Upper lobe of left lung (tissue), 6 donors: ENCODE measurements around the gene FCRL1. TPM values are rescaled to one million over a fixed set of nuclear protein-coding genes. Genes with fewer than 3 reads are reported as not detected.

Source experiments
- ATAC-seq, 2 donors: fragments of 200-7000 bp; cut with Tn5 transposase; one replicate each; pipeline ENCODE4 v1.9.1; 2022; ENCODE audit warnings: mild to moderate bottlenecking in 2 of 2, moderate library complexity in 2 of 2; ENCODE audit not compliant: low FRiP score in 2 of 2
- DNase-seq, 2 donors: peaks; one replicate each; pipeline ENCODE4 v3.0.0-alpha.2; 2019 to 2020
- H3K27ac ChIP-seq, 4 donors: fragments of 200-600 bp; sonication (generic); one replicate each; pipeline ENCODE4 v1.5.1; 2016 to 2019
- H3K27me3 ChIP-seq, 4 donors: fragments of 200-600 bp; sonication (generic); one replicate each; pipeline ENCODE4 v1.5.1; 2017 to 2019
- H3K36me3 ChIP-seq, 4 donors: fragments of 200-600 bp; sonication (generic); one replicate each; pipeline ENCODE4 v1.5.1; 2016 to 2019
- H3K4me1 ChIP-seq, 4 donors: fragments of 200-600 bp; sonication (generic); one replicate each; pipeline ENCODE4 v1.5.1; 2018 to 2019
- H3K4me3 ChIP-seq, 4 donors: fragments of 200-600 bp; sonication (generic); one replicate each; pipeline ENCODE4 v1.5.1; 2017 to 2019; ENCODE audit warnings: mild to moderate bottlenecking in 2 of 4, moderate library complexity in 1 of 4
- H3K9me3 ChIP-seq, 4 donors: fragments of 200-600 bp; sonication (generic); one replicate each; pipeline ENCODE4 v1.5.1; 2018 to 2019
- EP300 ChIP-seq, 4 donors: sonication (generic); formaldehyde crosslinking; IDR thresholded peaks; one replicate each; pipeline ENCODE4 v1.5.1; 2017; ENCODE audit warnings: antibody characterized with exemption in 4 of 4, control low read depth in 2 of 4
- POLR2A ChIP-seq, 4 donors: fragments of 450-650 bp; IDR thresholded peaks; one replicate each; pipeline ENCODE4 v1.5.1; 2016 to 2017; ENCODE audit warnings: antibody characterized with exemption in 4 of 4, mild to moderate bottlenecking in 2 of 4
- POLR2AphosphoS5 ChIP-seq, 2 donors: sonication (generic); formaldehyde crosslinking; IDR thresholded peaks; one replicate each; pipeline ENCODE4 v1.5.1; 2017; ENCODE audit warnings: antibody characterized with exemption in 2 of 2
- WGBS, 2 donors: methylation state at CpG; one replicate each; pipeline ENCODE4 v1.1.5; 2017 to 2018; 5-methylcytosine and 5-hydroxymethylcytosine counted together
- total RNA-seq, 6 donors: library from RNA; depleted of rRNA in 4 of 6; stranded (reverse); fragments of >200 nt in 4 of 6; gene quantifications; one replicate each; pipeline versions ENCODE4 v1.1.0 to v1.2.1, GENCODE V29; 2016 to 2021
- TF ChIP-seq, protein P1 (sequence below), 6 experiments: fragments of 450-650 bp in 4 of 6; fragments of 200-600 bp in 2 of 6; sonication (generic) in 2 of 6; IDR thresholded peaks; one replicate each; pipeline ENCODE4 v1.5.1; 2016 to 2019; ENCODE audit warnings: antibody characterized with exemption in 6 of 6
- donor health status: DM: no; HTN: no; CAD: no; lungs with moderate emphysema.
- donor health status: DM: no; HTN: yes; CAD: no; lungs with severe emphysema.

The FCRL1 gene
- total RNA-seq, 6 donors from 2014 or later = 1.2 to 18.9 (median 3.6) TPM

DNA sequence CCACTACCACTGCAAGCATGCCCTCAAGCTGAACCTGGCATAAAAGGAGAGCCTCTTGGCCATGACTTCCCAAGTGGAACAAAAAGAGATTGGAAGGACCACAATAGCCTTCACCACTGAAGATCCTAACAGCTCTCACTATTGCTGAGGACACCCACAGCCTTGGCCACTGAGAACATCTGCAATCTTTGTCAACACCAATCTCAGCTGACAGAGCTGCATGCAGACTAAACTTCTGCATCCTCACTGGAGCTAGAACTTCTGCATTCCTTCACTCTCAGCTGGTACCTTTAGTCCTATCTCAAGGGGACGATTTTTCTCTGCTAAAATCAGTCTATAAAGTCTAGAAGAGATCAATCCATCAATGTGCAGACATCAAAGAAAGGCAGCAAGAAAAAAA lies 34.7 kb downstream of the FCRL1 start:
- TF ChIP-seq, protein P1, sequence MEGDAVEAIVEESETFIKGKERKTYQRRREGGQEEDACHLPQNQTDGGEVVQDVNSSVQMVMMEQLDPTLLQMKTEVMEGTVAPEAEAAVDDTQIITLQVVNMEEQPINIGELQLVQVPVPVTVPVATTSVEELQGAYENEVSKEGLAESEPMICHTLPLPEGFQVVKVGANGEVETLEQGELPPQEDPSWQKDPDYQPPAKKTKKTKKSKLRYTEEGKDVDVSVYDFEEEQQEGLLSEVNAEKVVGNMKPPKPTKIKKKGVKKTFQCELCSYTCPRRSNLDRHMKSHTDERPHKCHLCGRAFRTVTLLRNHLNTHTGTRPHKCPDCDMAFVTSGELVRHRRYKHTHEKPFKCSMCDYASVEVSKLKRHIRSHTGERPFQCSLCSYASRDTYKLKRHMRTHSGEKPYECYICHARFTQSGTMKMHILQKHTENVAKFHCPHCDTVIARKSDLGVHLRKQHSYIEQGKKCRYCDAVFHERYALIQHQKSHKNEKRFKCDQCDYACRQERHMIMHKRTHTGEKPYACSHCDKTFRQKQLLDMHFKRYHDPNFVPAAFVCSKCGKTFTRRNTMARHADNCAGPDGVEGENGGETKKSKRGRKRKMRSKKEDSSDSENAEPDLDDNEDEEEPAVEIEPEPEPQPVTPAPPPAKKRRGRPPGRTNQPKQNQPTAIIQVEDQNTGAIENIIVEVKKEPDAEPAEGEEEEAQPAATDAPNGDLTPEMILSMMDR (IDR thresholded peaks at IDR 0.05) = no peak
- no peak for TF ChIP-seq POLR2A (IDR thresholded peaks at IDR 0.05)
- TF ChIP-seq EP300 (IDR thresholded peaks at IDR 0.05) = no peak
- TF ChIP-seq POLR2AphosphoS5 (IDR thresholded peaks at IDR 0.05) = no peak
- ATAC-seq (no peak), DNase-seq (no peak)
- no peaks in the 10 kb centered on the region for H3K9me3 ChIP-seq
- no peak overlapping the region for H3K4me3 ChIP-seq
- no peaks in the 10 kb centered on the region for H3K36me3 ChIP-seq
- H3K27me3 ChIP-seq = no peaks in the 10 kb centered on the region
- H3K27ac ChIP-seq = no peak overlapping the region
- no peaks in the 10 kb centered on the region for H3K4me1 ChIP-seq
- WGBS, 2 donors = 15 to 19% methylated on average over 1 of the region's 1 CpG

DNA sequence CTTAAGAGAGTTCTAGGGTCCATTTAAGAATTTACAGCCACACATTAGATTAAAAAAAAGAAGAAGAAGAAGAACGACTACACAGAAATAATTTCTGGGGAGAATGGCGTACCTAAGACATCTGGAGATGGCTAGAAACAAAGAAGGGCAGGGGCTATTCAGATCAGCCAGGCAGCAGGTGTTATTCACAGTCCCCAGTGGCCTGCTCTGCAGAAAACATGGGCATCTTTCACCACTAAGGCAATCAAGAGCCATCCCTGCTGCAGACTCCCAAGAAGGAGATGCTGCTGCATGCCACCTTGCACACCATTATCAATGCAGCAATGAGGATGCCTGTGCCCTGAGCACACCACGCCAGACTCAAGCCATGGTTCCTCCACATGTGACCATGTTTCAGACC lies 35.1 kb downstream of the FCRL1 start:
- WGBS, 2 donors = 72 to 79% methylated on average over 3 of the region's 3 CpGs
- no peak for TF ChIP-seq POLR2A (IDR thresholded peaks at IDR 0.05)

DNA sequence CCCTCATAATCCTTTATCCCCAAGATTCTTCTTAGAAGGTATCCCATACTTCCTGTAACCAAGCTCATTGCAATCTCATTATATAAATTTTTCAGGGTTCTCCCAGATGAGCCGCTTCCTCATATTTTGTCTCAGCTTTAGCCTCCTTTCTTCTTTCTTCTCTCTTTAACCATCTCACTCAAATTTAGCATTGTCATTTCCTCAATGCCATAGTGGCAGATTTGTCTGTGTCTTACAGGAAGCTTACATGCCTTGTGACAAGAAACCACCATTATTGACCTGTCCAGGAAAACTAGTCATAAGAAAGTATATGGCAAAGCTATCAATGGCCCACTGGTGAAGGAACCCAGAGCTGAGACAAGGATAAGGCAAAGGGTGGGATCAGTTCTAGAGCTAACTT lies 37.0 kb downstream of the FCRL1 start:
- ATAC-seq = no peak
- Histone ChIP-seq H3K9me3 (no peaks in the 10 kb centered on the region), H3K27me3 (no peaks in the 10 kb centered on the region), H3K4me3 (no peak overlapping the region), H3K36me3 (no peaks in the 10 kb centered on the region), H3K27ac (no peak overlapping the region), H3K4me1 (no peaks in the 10 kb centered on the region)
- no peak for TF ChIP-seq POLR2A (IDR thresholded peaks at IDR 0.05)
- no peak for TF ChIP-seq POLR2AphosphoS5 (IDR thresholded peaks at IDR 0.05)
- TF ChIP-seq, protein P1 (IDR thresholded peaks at IDR 0.05) = no peak
- TF ChIP-seq EP300 (IDR thresholded peaks at IDR 0.05) = no peak
- 54 to 86% methylated on average over 1 of the region's 1 CpG for WGBS, 2 donors
- DNase-seq = no peak

More for the DNA sequence above, 35.1 kb downstream of the FCRL1 start:
- DNase-seq (no peak), ATAC-seq (no peak)
- Histone ChIP-seq H3K4me1 (no peaks in the 10 kb centered on the region), H3K36me3 (no peaks in the 10 kb centered on the region), H3K27ac (no peak overlapping the region), H3K9me3 (no peaks in the 10 kb centered on the region), H3K27me3 (no peaks in the 10 kb centered on the region), H3K4me3 (no peak overlapping the region)

DNA sequence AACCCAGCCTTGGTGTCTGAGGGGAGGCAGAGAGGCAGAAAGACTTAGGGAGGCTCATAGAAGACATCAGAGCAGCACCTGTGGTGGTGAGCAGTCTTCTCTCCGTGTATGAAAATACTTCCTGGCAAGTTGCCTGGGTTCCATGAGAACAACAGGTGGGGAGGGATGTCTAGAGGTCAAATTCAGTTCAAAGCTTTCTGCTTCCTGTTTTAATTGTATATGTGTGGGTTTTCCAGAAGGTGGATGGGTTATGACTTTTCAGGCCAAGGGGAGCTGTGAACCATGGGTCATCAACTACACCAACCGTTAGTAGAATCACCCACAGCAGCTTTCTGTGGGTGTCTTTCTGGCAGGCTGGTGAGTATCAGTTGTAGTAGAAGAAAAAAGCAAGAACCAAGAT lies 38.9 kb downstream of the FCRL1 start:
- no peak for TF ChIP-seq POLR2A (IDR thresholded peaks at IDR 0.05)
- TF ChIP-seq, protein P1 (IDR thresholded peaks at IDR 0.05) = no peak
- TF ChIP-seq EP300 (IDR thresholded peaks at IDR 0.05) = no peak
- no peak for TF ChIP-seq POLR2AphosphoS5 (IDR thresholded peaks at IDR 0.05)
- H3K4me1 ChIP-seq = no peaks in the 10 kb centered on the region
- no peak overlapping the region for H3K4me3 ChIP-seq
- no peaks in the 10 kb centered on the region for H3K27me3 ChIP-seq
- DNase-seq = no peak
- H3K27ac ChIP-seq = no peak overlapping the region
- ATAC-seq = no peak
- H3K9me3 ChIP-seq = no peaks in the 10 kb centered on the region
- no peaks in the 10 kb centered on the region for H3K36me3 ChIP-seq
- 34 to 37% methylated on average over 2 of the region's 2 CpGs for WGBS, 2 donors

DNA sequence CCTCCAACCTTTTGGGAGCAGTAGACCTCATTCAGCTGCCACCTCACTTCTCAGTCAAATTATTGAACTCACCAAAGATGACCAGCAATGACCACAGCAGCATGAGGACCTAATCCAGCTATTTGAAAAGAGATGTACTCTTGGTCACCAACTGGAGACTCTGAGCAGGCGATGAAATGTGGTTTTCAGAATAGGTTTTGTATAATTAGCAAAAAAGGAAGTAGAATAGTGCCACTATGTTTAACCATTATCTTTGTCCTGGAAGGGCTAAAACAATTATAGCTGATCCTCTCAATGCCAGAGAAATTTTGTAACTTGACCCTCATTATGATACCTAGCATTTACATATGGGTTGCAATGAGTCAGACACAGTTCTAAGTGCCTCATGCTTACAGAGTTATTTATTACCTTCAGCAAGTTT lies 42.9 kb downstream of the FCRL1 start, which contains the start of gene FCRL2:
Gene FCRL2, minus strand, starts transcription at position 162 of the 421 bp plus-strand sequence. Its CDS starts 59 bp downstream, at position 103.
- Histone ChIP-seq H3K9me3 (no peaks in the 10 kb centered on the region), H3K27ac (no peak within 1 kb of the TSS), H3K36me3 (no peaks in the 10 kb centered on the region), H3K4me1 (peaks cover 0 to 3% (median 0%) of the 10 kb centered on the region in 4 donors), H3K4me3 (no peak within 1 kb of the TSS), H3K27me3 (no peaks in the 10 kb centered on the region)
- TF ChIP-seq POLR2AphosphoS5 (IDR thresholded peaks at IDR 0.05) = no peak
- TF ChIP-seq, protein P1 (IDR thresholded peaks at IDR 0.05) = no peak
- no peak for TF ChIP-seq EP300 (IDR thresholded peaks at IDR 0.05)
- no peak for TF ChIP-seq POLR2A (IDR thresholded peaks at IDR 0.05)
- DNase-seq = no peak
- 65 to 66% methylated on average over 1 of the region's 1 CpG for WGBS, 2 donors
- ATAC-seq = no peak
